HS-5 (cell line): ENCODE data around the gene GOLPH3L.
"Not testable (repeated sequence)": the region's sequence is repeated elsewhere in the genome, so short reads cannot be mapped to it uniquely, and the experiment has no call there.

ENCODE experiments used
- DNase-seq: peaks from one replicate; pipeline ENCODE4 v3.0.0-alpha.2; 2012; ENCODE audit warnings: low read depth

The GOLPH3L gene

DNA sequence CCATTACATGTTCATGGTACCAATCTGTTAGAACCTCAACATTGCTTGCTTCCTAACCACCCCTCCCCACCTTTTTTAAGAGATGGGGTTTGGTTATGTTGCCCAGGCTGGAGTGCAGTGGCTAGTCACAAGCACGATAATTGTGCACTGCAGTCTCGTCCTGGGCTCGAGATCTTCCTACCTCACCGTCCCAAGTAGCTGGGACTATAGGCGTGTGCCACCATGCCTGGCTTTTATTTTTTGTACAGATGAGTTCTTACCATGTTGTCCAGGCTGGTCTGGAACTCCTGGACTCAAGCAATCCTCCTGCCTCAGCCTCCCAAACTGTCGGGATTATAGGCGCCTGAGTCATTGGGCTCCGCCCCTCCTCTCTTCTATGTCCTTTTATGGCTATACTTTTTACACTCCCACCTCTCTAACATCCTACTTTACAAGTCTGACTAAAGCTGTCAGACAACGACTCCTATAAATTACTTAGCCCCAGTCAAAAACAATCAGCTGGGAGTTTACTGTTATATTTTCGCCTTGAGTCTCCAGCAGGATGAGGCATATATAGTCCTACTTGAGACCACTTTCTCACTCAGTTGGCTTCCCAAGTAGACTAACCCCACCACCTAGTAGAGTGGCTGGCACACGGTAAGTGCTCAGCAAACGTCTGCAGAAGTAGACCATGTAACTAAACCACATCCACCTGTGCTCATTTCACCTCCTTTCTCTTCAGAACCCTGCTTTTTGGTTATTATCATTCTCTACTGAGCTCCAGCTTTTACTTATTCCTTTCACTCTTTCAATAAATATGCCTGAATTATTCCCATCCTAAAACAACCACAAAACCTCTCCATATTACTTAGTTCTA lies 81.4 kb downstream of the GOLPH3L start:
- DNase-seq, result no peak

DNA sequence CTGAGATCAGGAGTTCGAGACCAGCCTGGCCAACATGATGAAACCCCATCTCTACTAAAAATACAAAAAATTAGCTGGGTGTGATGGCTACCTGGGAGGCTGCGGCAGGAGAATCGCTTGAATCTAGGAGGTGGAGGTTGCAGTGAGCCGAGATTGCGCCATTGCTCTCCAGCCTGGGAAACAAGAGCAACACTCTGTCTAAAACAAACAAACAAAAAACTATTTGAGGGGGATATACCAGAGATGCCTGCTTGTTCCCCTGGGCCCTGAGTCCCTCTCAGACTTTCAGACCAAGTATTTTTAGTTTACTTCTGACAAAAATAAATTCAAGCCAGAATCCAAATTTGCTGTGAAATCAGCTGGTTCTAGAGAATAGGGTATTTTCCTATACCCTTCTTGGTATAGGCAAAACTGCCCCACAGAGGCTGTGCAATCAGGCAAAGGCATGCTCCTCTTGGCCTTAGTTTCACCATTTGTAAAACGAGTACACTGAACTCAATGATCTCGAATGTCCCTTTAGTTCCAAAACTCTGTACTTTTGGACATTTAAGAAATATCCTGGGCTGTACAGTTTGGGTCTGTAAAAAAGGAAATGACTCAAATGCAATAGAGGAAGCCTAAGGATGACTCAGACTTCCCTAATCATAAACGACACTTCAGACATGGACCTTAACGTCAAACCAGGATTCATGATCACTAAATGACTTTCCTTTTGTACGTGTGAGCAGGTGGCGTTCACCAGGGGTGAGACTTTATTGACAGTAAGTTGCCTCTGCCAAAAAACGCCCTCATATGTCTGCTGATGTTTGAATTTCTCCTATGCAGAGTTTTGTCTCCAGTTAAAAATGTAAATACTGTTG lies 83.7 kb downstream of the GOLPH3L start:
- DNase-seq, result peak; percentile 84

DNA sequence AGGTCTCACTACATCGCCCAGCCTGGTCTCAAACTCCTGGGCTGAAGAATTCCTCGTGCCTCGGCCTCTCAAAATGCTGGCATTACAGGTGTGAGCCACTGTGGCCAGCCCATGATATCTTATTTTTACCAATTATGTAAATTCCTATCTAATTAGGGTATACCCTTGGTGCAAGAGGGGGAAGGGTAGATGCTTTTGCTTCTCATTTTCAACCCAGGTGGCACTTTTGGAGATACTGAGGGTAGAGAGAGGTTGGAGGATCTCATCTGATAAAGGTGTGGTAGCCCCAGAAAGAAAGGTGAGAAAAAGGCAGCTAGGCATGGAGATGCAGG lies 85.0 kb downstream of the GOLPH3L start:
- no peak for DNase-seq

DNA sequence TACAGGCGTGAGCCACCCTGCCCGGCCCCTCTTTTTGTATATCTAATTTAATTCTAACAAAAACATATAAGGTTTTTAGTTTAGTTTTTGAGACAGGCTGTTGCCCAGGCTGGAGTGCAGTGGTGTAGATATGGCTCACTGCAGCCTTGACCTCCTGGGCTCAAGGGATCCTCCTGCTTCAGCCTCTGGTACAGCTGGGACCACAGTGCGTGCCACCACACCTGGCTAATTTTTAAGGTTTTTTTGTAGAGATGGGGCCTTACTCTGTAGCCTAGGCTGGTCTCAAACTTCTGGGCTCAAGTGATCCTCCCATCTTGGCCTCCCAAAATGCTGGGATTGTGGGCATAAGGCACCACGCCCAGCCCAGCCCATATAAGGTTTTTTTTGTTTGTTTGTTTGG lies 86.4 kb downstream of the GOLPH3L start:
- no peak for DNase-seq

DNA sequence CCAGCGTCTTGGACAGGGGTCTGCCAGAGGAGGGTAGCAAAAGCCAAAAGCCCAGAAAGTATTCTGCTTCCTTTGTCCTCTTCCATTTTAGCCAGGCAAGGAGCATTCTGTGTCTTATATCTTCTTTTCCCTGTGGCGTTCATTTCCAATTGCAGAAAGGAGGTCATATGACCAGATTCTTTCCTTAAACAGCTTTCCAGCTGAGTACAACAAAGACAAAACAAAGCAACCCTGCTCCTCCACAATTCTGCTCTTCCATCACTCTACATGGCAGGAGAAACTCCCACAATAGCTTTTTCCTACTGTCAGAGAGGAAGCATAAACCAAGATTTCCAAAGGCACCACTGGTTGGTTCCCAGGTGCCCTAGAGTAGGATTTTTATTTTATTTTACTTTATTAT lies 87.2 kb downstream of the GOLPH3L start:
- no peak for DNase-seq

DNA sequence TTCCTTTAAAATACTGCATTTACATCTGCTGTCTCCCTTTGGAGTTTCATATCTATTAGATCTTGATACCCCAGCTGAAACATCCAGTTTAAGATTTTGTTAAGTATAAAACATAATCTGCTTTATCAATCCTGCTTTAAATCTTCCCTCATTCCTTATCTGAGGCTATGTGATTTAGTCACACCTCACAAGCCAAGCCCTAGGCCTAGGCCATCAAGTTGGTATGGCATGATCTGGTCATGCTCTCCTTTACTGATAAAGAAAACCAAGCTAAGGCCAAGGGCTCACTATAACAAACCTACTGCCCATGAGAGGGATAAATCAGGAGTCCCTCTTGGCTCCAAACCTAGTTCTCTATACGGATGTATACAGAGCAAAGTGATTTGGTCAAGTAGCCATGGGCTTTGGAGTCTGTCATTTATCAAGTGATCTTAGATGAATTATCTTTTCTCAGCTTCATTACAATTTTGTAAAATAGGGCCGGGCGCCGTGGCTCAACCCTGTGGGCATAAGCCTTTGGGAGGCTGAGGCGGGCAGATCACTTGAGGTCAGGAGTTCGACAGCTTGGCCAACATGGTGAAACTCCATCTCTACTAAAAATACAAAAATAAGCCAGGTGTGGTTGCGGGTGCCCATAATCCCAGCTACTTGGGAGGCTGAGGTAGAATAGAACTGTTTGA lies 90.4 kb downstream of the GOLPH3L start:
- DNase-seq, result no peak

DNA sequence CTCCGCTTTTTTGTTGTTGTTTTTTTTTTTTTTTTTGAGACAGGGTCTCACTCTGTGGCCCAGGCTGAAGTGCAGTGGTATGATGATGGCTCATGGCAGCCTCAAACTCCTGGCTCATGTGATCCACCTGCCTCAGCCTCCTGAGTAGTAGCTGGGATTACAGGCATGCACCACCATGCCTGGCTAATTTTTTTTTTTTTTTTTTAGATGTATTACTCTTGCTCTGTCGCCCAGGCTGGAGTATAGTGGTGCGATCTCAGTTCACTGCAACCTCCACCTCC lies 91.6 kb downstream of the GOLPH3L start:
- not testable (repeated sequence) for DNase-seq

DNA sequence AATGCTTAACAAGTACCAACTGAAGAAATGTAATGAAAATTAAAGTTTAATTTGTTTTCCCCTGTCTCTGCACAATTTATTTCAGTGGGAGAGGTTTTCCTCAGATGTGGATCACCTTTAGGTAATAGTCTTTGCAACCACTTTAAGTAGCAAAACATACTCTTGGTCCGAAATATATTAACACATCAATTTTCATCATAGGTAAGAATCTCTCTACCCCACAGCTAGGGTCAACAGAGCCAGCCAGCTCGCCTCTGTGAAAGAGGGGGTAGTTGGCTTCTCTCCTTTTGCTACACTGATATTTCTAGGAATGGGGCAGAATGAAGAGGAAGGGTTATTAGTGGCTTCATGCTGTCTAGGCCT lies 92.7 kb downstream of the GOLPH3L start:
- no peak for DNase-seq

DNA sequence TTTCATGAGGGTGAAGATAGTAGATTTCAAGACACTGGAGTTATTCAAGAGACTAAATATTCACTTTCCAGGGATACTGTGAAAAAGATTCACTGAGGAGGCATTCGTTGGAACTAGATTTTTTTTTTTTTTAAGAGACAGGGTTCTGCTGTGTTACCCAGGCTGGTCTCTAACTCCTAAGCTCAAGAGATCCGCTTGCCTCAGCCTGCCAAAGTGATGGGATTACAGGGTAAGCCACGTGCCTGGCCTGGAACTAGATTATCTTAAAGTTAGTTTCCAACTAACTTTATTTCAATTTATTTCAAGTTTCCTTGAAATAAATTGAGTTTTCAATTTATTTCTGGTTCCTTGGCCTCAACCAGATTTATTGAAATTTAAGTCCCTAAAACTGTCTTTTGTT lies 93.2 kb downstream of the GOLPH3L start:
- no peak for DNase-seq

DNA sequence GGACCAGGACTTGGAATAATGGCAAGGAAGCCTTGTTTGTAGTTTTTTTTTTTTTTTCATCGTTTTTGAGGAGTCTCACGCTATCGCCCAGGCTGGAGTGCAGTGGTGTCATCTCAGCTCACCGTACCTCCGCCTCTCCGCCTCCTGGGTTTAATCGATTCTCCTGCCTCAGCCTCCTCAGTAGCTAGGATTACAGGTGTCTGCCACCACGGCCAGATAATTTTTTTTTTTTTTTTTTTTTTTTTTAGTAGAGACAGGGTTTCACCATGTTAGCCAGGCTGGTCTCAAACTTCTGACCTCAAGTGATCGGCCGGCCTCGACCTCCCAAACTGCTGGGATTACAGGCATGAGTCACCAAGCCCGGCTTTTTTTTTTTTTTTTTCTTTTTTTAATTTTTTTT lies 94.6 kb downstream of the GOLPH3L start:
- DNase-seq, result not testable (repeated sequence)

DNA sequence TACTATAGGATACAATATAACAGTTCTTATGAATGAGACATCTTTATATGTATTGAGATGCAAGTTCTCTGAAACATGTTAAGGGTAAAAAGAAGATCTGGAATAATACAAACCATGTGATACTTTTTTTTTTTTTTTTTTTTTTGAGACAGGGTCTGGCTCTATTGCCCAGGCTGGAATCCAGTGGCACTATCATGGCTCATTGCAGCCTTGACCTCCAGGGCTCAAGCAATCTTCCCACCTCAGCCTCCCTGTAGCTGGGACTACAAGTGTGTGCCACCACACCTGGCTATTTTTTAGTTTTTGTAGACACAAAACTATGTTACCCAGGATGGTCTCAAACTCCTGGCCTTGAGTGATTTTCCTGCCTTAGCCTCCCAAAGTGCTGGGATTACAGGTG lies 95.4 kb downstream of the GOLPH3L start:
- no peak for DNase-seq

DNA sequence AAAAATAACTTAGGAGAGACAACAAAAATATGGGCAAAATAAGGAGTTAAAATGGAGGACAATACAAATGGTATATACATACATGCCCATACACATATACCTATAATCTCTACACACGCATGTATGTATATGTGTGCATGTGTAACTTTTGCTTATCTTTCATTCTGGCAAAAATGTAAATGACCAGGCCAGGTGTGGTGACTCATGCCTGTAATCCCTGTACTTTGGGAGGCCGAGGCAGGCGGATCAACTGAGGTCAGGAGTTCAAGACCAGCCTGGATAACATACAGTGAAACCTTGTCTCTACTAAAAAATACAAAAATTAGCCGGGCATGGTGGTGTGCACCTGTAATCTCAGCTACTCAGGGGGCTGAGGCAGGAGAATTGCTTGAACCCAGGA lies 98.6 kb downstream of the GOLPH3L start:
- not testable (repeated sequence) for DNase-seq

DNA sequence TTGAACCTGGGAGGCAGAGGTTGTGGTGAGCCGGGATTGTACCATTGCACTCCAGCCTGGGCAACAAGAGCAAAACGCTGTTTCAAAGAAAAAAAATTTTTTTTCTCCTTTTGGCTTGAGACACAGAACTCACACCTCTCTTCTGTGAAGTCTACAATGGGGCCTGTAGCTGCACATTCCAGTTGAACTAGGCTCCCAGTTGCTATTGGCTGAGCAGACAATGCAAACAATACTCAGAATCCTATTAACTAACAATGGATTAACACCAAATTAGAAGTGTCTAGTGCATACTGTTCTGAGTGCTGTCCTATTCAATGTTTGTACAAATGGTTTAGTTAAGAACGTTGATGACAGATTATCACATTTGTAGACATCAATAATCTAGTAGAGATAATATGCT lies 100.0 kb downstream of the GOLPH3L start:
- DNase-seq, result no peak
